Neural cell (in vitro differentiated cells): ENCODE measurements around the gene GALNT16.

Experiments
- EZH2 ChIP-seq: fragments of 200-600, 300-800 bp; shearing (Covaris generic), sonication (generic); IDR thresholded peaks from 2 replicates; pipeline ENCODE4 v1.6.1; 2014; ENCODE audit warnings: antibody characterized with exemption, low read length, borderline replicate concordance, mild to moderate bottlenecking; ENCODE audit not compliant: insufficient read depth, poor library complexity, severe bottlenecking
- MXI1 ChIP-seq: fragments of 450-650 bp; conservative IDR thresholded peaks from 2 replicates; pipeline ENCODE4 v1.6.1; 2014; ENCODE audit warnings: antibody characterized with exemption, mild to moderate bottlenecking; ENCODE audit not compliant: poor library complexity, severe bottlenecking
- POLR2AphosphoS5 ChIP-seq: IDR thresholded peaks from 2 replicates; pipeline ENCODE4 v1.6.1; 2012
- RAD21 ChIP-seq: fragments of 450-650 bp; conservative IDR thresholded peaks from 2 replicates; pipeline ENCODE4 v1.6.1; 2014; ENCODE audit warnings: antibody characterized with exemption, mild to moderate bottlenecking, moderate library complexity
- SMC3 ChIP-seq: fragments of 450-650 bp; conservative IDR thresholded peaks from 2 replicates; pipeline ENCODE4 v1.6.1; 2014; ENCODE audit warnings: antibody characterized with exemption, mild to moderate bottlenecking, moderate library complexity; ENCODE audit not compliant: poor library complexity
- TF ChIP-seq, protein P1 (sequence below): fragments of 450-650 bp; IDR thresholded peaks from 2 replicates; pipeline ENCODE4 v1.5.1; 2014; ENCODE audit warnings: antibody characterized with exemption, mild to moderate bottlenecking, moderate library complexity; ENCODE audit not compliant: poor library complexity, severe bottlenecking
- TF ChIP-seq, protein P2 (sequence below): IDR thresholded peaks from 2 replicates; pipeline ENCODE4 v1.6.1; 2012; ENCODE audit warnings: borderline replicate concordance

DNA sequence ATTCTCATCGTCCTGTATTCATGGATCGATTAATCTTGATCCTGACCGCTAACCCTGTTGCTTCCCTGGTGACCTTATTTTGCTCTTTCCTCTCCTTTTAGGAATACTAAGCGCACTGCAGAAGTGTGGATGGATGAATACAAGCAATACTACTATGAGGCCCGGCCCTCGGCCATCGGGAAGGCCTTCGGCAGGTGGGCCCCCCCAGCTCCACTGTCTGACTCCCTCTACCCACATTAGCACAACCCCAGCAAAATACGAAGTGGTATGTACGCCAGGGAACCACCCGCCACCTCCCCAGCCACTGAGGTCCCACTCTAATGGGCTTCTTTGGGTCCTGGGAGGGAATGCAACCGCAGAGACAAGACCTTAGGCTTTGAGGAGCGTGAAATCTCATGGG, 79.5 kb downstream of the GALNT16 start:
- TF ChIP-seq, protein P1, sequence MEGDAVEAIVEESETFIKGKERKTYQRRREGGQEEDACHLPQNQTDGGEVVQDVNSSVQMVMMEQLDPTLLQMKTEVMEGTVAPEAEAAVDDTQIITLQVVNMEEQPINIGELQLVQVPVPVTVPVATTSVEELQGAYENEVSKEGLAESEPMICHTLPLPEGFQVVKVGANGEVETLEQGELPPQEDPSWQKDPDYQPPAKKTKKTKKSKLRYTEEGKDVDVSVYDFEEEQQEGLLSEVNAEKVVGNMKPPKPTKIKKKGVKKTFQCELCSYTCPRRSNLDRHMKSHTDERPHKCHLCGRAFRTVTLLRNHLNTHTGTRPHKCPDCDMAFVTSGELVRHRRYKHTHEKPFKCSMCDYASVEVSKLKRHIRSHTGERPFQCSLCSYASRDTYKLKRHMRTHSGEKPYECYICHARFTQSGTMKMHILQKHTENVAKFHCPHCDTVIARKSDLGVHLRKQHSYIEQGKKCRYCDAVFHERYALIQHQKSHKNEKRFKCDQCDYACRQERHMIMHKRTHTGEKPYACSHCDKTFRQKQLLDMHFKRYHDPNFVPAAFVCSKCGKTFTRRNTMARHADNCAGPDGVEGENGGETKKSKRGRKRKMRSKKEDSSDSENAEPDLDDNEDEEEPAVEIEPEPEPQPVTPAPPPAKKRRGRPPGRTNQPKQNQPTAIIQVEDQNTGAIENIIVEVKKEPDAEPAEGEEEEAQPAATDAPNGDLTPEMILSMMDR, result no peak
- TF ChIP-seq POLR2AphosphoS5, result no peak
- TF ChIP-seq, protein P2, sequence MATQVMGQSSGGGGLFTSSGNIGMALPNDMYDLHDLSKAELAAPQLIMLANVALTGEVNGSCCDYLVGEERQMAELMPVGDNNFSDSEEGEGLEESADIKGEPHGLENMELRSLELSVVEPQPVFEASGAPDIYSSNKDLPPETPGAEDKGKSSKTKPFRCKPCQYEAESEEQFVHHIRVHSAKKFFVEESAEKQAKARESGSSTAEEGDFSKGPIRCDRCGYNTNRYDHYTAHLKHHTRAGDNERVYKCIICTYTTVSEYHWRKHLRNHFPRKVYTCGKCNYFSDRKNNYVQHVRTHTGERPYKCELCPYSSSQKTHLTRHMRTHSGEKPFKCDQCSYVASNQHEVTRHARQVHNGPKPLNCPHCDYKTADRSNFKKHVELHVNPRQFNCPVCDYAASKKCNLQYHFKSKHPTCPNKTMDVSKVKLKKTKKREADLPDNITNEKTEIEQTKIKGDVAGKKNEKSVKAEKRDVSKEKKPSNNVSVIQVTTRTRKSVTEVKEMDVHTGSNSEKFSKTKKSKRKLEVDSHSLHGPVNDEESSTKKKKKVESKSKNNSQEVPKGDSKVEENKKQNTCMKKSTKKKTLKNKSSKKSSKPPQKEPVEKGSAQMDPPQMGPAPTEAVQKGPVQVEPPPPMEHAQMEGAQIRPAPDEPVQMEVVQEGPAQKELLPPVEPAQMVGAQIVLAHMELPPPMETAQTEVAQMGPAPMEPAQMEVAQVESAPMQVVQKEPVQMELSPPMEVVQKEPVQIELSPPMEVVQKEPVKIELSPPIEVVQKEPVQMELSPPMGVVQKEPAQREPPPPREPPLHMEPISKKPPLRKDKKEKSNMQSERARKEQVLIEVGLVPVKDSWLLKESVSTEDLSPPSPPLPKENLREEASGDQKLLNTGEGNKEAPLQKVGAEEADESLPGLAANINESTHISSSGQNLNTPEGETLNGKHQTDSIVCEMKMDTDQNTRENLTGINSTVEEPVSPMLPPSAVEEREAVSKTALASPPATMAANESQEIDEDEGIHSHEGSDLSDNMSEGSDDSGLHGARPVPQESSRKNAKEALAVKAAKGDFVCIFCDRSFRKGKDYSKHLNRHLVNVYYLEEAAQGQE, result no peak
- no peak for TF ChIP-seq EZH2
- no peak for TF ChIP-seq MXI1
- no peak for TF ChIP-seq SMC3
- no peak for TF ChIP-seq RAD21
